ENCODE measurements around the gene UGGT1.

DNA sequence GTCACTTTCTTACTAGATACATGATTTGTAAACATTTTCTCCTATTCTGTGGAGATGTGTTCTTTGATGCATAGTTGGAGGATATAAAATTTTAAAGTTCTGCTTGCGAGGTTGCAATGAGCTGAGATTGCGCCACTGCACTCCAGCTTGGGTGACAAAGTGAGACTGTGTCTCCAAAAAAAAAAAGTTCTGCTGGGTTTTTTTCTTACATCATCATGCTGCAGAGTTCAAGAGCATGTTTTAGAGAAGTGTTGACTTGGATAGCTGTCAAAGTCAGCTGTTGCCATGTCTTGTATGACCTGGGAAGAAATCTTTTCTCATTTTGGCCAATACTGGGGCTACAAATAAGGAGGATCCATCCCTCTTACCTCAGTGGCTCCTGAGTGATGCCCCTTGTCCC, 71.3 kb downstream of the UGGT1 start:
- TF ChIP-seq, protein P1, sequence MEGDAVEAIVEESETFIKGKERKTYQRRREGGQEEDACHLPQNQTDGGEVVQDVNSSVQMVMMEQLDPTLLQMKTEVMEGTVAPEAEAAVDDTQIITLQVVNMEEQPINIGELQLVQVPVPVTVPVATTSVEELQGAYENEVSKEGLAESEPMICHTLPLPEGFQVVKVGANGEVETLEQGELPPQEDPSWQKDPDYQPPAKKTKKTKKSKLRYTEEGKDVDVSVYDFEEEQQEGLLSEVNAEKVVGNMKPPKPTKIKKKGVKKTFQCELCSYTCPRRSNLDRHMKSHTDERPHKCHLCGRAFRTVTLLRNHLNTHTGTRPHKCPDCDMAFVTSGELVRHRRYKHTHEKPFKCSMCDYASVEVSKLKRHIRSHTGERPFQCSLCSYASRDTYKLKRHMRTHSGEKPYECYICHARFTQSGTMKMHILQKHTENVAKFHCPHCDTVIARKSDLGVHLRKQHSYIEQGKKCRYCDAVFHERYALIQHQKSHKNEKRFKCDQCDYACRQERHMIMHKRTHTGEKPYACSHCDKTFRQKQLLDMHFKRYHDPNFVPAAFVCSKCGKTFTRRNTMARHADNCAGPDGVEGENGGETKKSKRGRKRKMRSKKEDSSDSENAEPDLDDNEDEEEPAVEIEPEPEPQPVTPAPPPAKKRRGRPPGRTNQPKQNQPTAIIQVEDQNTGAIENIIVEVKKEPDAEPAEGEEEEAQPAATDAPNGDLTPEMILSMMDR (IDR thresholded peaks at IDR 0.05; ENCODE audit: low read depth, low read length), result no peak
- TF ChIP-seq EZH2phosphoT487 (IDR thresholded peaks at IDR 0.05; ENCODE audit: low read depth), result no peak
